Measurements from ENCODE around the gene TEAD3.

TEAD3 gene

GRCh38 chr6:35512740-35513139, 15.9 kb upstream of the TEAD3 start, which contains the start of gene TULP1:
TSS of gene TULP1 (minus strand) at chr6:35512896. CDS start at chr6:35512858, 38 bp downstream.
- no peak for DNase-seq (ENCODE audit: low spot score)

GRCh38 chr6:35512006-35512405, 15.1 kb upstream of the TEAD3 start:
- DNase-seq (ENCODE audit: low spot score): no peak

GRCh38 chr6:35511562-35511941, 14.7 kb upstream of the TEAD3 start:
- DNase-seq (ENCODE audit: low spot score): no peak

- DNase-seq (ENCODE audit: low spot score): no peak
These were observed 14.2 kb upstream of the TEAD3 start for GRCh38 chr6:35510916-35511561.

- no peak for DNase-seq (ENCODE audit: low spot score)
These were observed 11.7 kb upstream of the TEAD3 start for GRCh38 chr6:35508542-35508941.

- no peak for DNase-seq (ENCODE audit: low spot score)
These were observed 11.1 kb upstream of the TEAD3 start for GRCh38 chr6:35508027-35508426.

GRCh38 chr6:35507221-35507620, 10.3 kb upstream of the TEAD3 start:
- no peak for DNase-seq (ENCODE audit: low spot score)

- no peak for DNase-seq (ENCODE audit: low spot score)
These were observed 9.7 kb upstream of the TEAD3 start for GRCh38 chr6:35506536-35506935.

- DNase-seq (ENCODE audit: low spot score): no peak
These were observed 9.1 kb upstream of the TEAD3 start for GRCh38 chr6:35505999-35506412.

- DNase-seq (ENCODE audit: low spot score): no peak
These were observed 6.7 kb upstream of the TEAD3 start for GRCh38 chr6:35503534-35503933.

- DNase-seq (ENCODE audit: low spot score): no peak
These were observed 4.9 kb upstream of the TEAD3 start for GRCh38 chr6:35501784-35502183.

- DNase-seq (ENCODE audit: low spot score): no peak
These were observed 3.9 kb upstream of the TEAD3 start for GRCh38 chr6:35500782-35501181.

- no peak for DNase-seq (ENCODE audit: low spot score)
These were observed 2.5 kb upstream of the TEAD3 start for GRCh38 chr6:35499372-35499771.

- DNase-seq (ENCODE audit: low spot score): no peak
These were observed 1.7 kb upstream of the TEAD3 start for GRCh38 chr6:35498422-35499067.

- no peak for DNase-seq (ENCODE audit: low spot score)
These were observed 917 bp upstream of the TEAD3 start for GRCh38 chr6:35497571-35498421.

- DNase-seq (ENCODE audit: low spot score): no peak
These were observed 641 bp downstream of the TEAD3 start for GRCh38 chr6:35496036-35496840.

- no peak for DNase-seq (ENCODE audit: low spot score)
These were observed 1.4 kb downstream of the TEAD3 start for GRCh38 chr6:35495258-35496035.

- peak; percentile 13 for DNase-seq (ENCODE audit: low spot score)
These were observed 2.7 kb downstream of the TEAD3 start for GRCh38 chr6:35494161-35494563.

- no peak for DNase-seq (ENCODE audit: low spot score)
These were observed 3.4 kb downstream of the TEAD3 start for GRCh38 chr6:35493307-35493983.

GRCh38 chr6:35492974-35493284, 4.0 kb downstream of the TEAD3 start:
- DNase-seq (ENCODE audit: low spot score): no peak

All from pons (tissue), 1 donor.